NCI-H82 (cell line): ENCODE measurements around the gene DBET.
"Not testable (repeated sequence)": the region's sequence is repeated elsewhere in the genome, so short reads cannot be mapped to it uniquely, and the experiment has no call there.

ENCODE experiments used
- DNase-seq: peaks from one replicate; lab custom pipeline; 2025; lab: John Stamatoyannopoulos, UW

DBET gene

GRCh38 chr4:190049378-190050239 is 14.7 kb upstream of the DBET start:
- DNase-seq: not testable (repeated sequence)

GRCh38 chr4:190058997-190059396 is 5.3 kb upstream of the DBET start:
- DNase-seq: not testable (repeated sequence)

GRCh38 chr4:190064805-190065204 is 503 bp downstream of the DBET start:
- DNase-seq: not testable (repeated sequence)

- not testable (repeated sequence) for DNase-seq
Observed at GRCh38 chr4:190068351-190068750, 4.0 kb downstream of the DBET start.

GRCh38 chr4:190093052-190093451 is 28.8 kb downstream of the DBET start:
- DNase-seq: not testable (repeated sequence)

- not testable (repeated sequence) for DNase-seq
Observed at GRCh38 chr4:190094031-190094430, 29.7 kb downstream of the DBET start.

GRCh38 chr4:190095335-190095734 is 31.0 kb downstream of the DBET start:
- DNase-seq: not testable (repeated sequence)

- DNase-seq: not testable (repeated sequence)
Observed at GRCh38 chr4:190099605-190100004, 35.3 kb downstream of the DBET start.

- DNase-seq: not testable (repeated sequence)
Observed at GRCh38 chr4:190101525-190101924, 37.2 kb downstream of the DBET start.

GRCh38 chr4:190106191-190106590 is 41.9 kb downstream of the DBET start:
- not testable (repeated sequence) for DNase-seq

GRCh38 chr4:190106611-190107480 is 42.5 kb downstream of the DBET start:
- DNase-seq: not testable (repeated sequence)

GRCh38 chr4:190107766-190108485 is 43.6 kb downstream of the DBET start:
- not testable (repeated sequence) for DNase-seq

- not testable (repeated sequence) for DNase-seq
Observed at GRCh38 chr4:190108756-190109155, 44.5 kb downstream of the DBET start.

- DNase-seq: not testable (repeated sequence)
Observed at GRCh38 chr4:190109390-190110011, 45.2 kb downstream of the DBET start.

GRCh38 chr4:190110033-190110432 is 45.7 kb downstream of the DBET start:
- not testable (repeated sequence) for DNase-seq

- not testable (repeated sequence) for DNase-seq
Observed at GRCh38 chr4:190110570-190111295, 46.4 kb downstream of the DBET start.

- DNase-seq: not testable (repeated sequence)
Observed at GRCh38 chr4:190112879-190113278, 48.6 kb downstream of the DBET start.

- not testable (repeated sequence) for DNase-seq
Observed at GRCh38 chr4:190114991-190115390, 50.7 kb downstream of the DBET start.
